Measurements from ENCODE around the gene EVC2. TPM values are rescaled to one million over a fixed set of nuclear protein-coding genes. Genes with fewer than 3 reads are reported as not detected.

Gene EVC2
- total RNA-seq, 3 donors from 2014 or later (not counting 1 experiment from before 2014, with no cell fraction given) = 0.20 to 2.6 (median 1.5) TPM

DNA sequence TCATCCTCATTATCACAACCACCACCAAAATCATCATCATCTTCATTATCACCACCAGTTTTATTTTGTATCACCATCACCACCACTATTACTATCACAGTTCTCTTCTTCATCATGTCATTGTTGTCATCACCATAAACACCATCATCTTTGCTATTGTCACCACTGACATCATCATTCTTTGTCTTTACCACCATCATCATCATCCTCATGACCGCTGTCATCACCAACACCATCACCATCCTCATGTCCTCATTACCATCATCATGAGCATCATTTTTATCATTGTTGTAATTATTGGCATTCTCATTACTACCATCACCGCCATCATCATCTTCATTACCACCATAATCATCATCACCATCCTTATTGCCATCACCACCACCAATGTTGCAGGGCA lies 34.0 kb upstream of the EVC2 start:
- H3K4me3 Mint-ChIP-seq = no peak overlapping the region
- Histone ChIP-seq H3K4me1 (ENCODE audit: control insufficient read depth, insufficient read depth, low read length) (no peaks in the 10 kb centered on the region), H3K27ac (ENCODE audit: low read length) (no peak overlapping the region), H3K9me3 (ENCODE audit: control insufficient read depth, insufficient read depth, low read length) (no peaks in the 10 kb centered on the region), H3K4me3 (ENCODE audit: low read length) (no peak overlapping the region), H3K27me3 (ENCODE audit: control insufficient read depth, insufficient read depth, low read length) (no peaks in the 10 kb centered on the region), H3K36me3 (ENCODE audit: control insufficient read depth, insufficient read depth, low read length) (no peaks in the 10 kb centered on the region)
- H3K4me1 Mint-ChIP-seq = no peaks in the 10 kb centered on the region
- 93% methylated on average over 1 of the region's 2 CpGs for WGBS (ENCODE audit: insufficient coverage)
- DNase-seq = no peak
- no peak overlapping the region for H3K27ac Mint-ChIP-seq
- H3K9me3 Mint-ChIP-seq = no peaks in the 10 kb centered on the region
- no peak for ATAC-seq
- peaks cover 0 to 2% of the 10 kb centered on the region in 2 donors for H3K27me3 Mint-ChIP-seq (ENCODE audit: low read depth in 2 of 2)
- intact Hi-C loops (cut with micrococcal nuclease) = no loop called here
- TF ChIP-seq, protein P1, sequence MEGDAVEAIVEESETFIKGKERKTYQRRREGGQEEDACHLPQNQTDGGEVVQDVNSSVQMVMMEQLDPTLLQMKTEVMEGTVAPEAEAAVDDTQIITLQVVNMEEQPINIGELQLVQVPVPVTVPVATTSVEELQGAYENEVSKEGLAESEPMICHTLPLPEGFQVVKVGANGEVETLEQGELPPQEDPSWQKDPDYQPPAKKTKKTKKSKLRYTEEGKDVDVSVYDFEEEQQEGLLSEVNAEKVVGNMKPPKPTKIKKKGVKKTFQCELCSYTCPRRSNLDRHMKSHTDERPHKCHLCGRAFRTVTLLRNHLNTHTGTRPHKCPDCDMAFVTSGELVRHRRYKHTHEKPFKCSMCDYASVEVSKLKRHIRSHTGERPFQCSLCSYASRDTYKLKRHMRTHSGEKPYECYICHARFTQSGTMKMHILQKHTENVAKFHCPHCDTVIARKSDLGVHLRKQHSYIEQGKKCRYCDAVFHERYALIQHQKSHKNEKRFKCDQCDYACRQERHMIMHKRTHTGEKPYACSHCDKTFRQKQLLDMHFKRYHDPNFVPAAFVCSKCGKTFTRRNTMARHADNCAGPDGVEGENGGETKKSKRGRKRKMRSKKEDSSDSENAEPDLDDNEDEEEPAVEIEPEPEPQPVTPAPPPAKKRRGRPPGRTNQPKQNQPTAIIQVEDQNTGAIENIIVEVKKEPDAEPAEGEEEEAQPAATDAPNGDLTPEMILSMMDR (IDR thresholded peaks at IDR 0.05) = no peak
- H3K36me3 Mint-ChIP-seq = no peaks in the 10 kb centered on the region

DNA sequence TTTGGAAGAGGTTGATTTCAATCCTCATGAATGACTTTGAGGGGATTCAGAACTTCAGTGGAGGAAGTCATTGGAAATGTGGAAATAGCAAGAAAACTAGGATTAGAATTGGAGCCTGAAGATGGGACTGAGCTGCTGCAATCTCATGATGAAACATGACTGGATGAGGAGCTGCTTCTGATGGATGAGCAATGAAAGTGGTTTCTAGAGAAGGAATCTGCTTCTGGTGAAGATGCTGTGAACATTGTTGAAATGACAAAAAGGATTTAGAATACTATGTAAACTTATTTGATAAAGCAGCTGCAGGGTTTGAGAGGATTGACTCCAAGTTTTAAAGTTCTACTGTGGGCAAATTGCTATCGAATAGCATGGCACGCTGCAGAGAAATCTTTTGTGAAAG lies 29.7 kb upstream of the EVC2 start:
- TF ChIP-seq, protein P1 (IDR thresholded peaks at IDR 0.05) = no peak
- ATAC-seq = no peak
- H3K36me3 ChIP-seq (ENCODE audit: control insufficient read depth, insufficient read depth, low read length) = no peaks in the 10 kb centered on the region
- Mint-ChIP-seq H3K9me3 (no peaks in the 10 kb centered on the region), H3K27ac (no peak overlapping the region), H3K4me3 (no peak overlapping the region), H3K4me1 (no peaks in the 10 kb centered on the region), H3K27me3 (ENCODE audit: low read depth in 2 of 2) (no peaks in the 10 kb centered on the region), H3K36me3 (no peaks in the 10 kb centered on the region)
- 90% methylated on average over 2 of the region's 2 CpGs for WGBS (ENCODE audit: insufficient coverage)
- H3K27ac ChIP-seq (ENCODE audit: low read length) = no peak overlapping the region
- no peaks in the 10 kb centered on the region for H3K4me1 ChIP-seq (ENCODE audit: control insufficient read depth, insufficient read depth, low read length)
- intact Hi-C loops (cut with micrococcal nuclease) = no loop called here
- H3K4me3 ChIP-seq (ENCODE audit: low read length) = no peak overlapping the region
- DNase-seq = no peak
- no peaks in the 10 kb centered on the region for H3K9me3 ChIP-seq (ENCODE audit: control insufficient read depth, insufficient read depth, low read length)
- no peaks in the 10 kb centered on the region for H3K27me3 ChIP-seq (ENCODE audit: control insufficient read depth, insufficient read depth, low read length)

DNA sequence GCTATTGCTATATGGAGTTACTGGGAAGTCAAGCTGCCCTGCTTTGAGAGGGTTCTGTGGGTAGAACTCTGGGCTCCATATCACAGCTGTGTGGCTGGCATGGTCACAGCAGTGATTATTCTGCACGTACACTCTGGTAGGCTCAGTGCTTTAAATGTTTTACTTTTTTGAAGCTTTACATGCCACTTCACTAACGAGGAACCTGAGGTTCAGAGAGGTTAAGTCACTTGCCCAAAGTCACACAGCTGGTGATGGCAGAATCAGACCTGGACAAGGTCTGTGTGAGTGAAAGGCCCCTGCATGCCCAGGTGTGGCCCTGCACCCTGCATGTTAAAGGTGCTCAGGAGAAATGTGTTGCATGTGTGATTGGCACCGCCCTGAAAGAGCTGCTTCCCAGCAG lies 27.1 kb upstream of the EVC2 start:
- H3K4me3 ChIP-seq (ENCODE audit: low read length) = no peak overlapping the region
- 88% methylated on average over 3 of the region's 3 CpGs for WGBS (ENCODE audit: insufficient coverage)
- H3K36me3 ChIP-seq (ENCODE audit: control insufficient read depth, insufficient read depth, low read length) = no peaks in the 10 kb centered on the region
- Mint-ChIP-seq H3K9me3 (no peaks in the 10 kb centered on the region), H3K27me3 (ENCODE audit: low read depth in 2 of 2) (no peaks in the 10 kb centered on the region), H3K36me3 (no peaks in the 10 kb centered on the region), H3K4me1 (no peaks in the 10 kb centered on the region), H3K4me3 (no peak overlapping the region), H3K27ac (no peak overlapping the region)
- no peaks in the 10 kb centered on the region for H3K9me3 ChIP-seq (ENCODE audit: control insufficient read depth, insufficient read depth, low read length)
- no peaks in the 10 kb centered on the region for H3K27me3 ChIP-seq (ENCODE audit: control insufficient read depth, insufficient read depth, low read length)
- H3K4me1 ChIP-seq (ENCODE audit: control insufficient read depth, insufficient read depth, low read length) = no peaks in the 10 kb centered on the region
- TF ChIP-seq, protein P1 (IDR thresholded peaks at IDR 0.05) = no peak
- intact Hi-C loops (cut with micrococcal nuclease) = no loop called here
- H3K27ac ChIP-seq (ENCODE audit: low read length) = no peak overlapping the region
- ATAC-seq (no peak), DNase-seq (no peak)

DNA sequence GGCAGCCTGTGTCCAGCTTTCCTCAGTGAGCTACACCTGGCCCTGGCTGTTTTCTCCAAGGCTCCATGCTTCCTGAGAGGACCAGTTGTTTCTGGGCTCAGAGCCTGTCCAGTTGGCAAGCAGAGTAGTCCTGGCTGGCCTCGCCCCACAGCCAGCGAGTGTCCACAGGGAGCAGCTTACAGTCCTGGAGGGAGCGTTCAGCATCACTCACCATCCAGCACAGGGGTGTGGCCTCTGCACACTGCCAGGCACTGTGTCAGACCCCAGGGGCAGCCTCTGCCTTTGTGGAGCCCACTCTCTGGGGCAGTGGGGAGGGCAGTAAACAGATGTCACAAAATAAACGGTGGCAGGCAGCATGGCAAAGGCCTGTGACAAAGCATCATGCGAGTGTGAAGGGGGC lies 26.5 kb upstream of the EVC2 start:
- WGBS (ENCODE audit: insufficient coverage) = 95% methylated on average over 5 of the region's 5 CpGs
- no peak for ATAC-seq
- Mint-ChIP-seq H3K9me3 (no peaks in the 10 kb centered on the region), H3K36me3 (no peaks in the 10 kb centered on the region), H3K27ac (no peak overlapping the region), H3K27me3 (ENCODE audit: low read depth in 2 of 2) (no peaks in the 10 kb centered on the region), H3K4me3 (no peak overlapping the region), H3K4me1 (no peaks in the 10 kb centered on the region)
- intact Hi-C loops (cut with micrococcal nuclease) = no loop called here
- Histone ChIP-seq H3K36me3 (ENCODE audit: control insufficient read depth, insufficient read depth, low read length) (no peaks in the 10 kb centered on the region), H3K4me3 (ENCODE audit: low read length) (no peak overlapping the region), H3K4me1 (ENCODE audit: control insufficient read depth, insufficient read depth, low read length) (no peaks in the 10 kb centered on the region), H3K27ac (ENCODE audit: low read length) (no peak overlapping the region), H3K27me3 (ENCODE audit: control insufficient read depth, insufficient read depth, low read length) (no peaks in the 10 kb centered on the region), H3K9me3 (ENCODE audit: control insufficient read depth, insufficient read depth, low read length) (no peaks in the 10 kb centered on the region)
- TF ChIP-seq, protein P1 (IDR thresholded peaks at IDR 0.05) = no peak
- DNase-seq = no peak
